ENCODE results near the gene PIGZ.

PIGZ gene

DNA sequence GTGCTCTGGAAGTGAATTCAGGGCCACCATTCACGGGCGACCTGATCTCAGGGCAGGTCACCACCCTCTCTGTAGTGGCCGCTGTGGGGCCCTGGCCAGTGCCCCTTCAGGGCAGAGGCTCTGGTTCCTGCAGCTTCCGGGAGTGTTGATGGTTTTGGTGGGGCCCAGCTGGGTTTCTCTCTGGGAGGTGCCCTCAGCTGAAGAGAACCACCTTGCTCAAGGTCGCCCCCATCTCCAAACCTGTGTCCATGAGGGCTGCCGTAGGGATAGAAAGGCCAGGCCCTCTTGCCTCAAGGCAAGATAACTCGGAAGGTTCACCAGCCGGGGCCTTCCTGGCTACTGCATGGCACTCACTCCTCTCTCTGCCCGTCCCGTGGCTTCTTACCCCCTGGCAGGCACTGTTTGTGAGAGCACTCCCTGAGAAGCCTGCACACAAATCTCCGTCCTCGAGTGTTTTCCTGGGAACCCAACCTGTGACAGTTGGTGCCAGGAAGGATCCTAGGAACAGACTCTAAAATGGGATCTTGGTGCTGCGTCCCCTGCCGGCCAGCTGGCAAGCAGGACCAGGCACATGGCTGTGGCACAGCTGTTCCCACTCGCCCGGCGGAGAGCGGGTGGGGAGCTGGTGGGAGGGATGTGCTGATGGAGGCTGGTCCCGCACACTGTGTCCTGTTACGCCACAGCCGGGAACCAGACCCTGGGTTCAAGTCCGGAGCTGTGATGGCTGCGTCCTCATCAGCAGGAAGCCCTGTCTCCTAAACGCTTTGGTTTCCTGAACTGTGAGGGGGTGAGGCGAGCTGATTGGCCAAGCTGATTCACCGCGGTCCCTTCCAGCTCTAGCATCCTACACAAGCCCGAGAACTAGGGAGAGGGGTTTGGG lies 23.2 kb upstream of the PIGZ start:
- no peak for DNase-seq
- no peaks in the 10 kb centered on the region for H3K27me3 ChIP-seq (replicated peaks; ENCODE audit: control insufficient read depth, insufficient read depth, low read length, poor library complexity, severe bottlenecking)
- no peaks in the 10 kb centered on the region for H3K9me3 ChIP-seq (ENCODE audit: control insufficient read depth, low read length)
- no peak overlapping the region for H3K4me3 ChIP-seq (ENCODE audit: insufficient read depth, low read depth, low read length, poor library complexity, severe bottlenecking)
- H3K4me1 ChIP-seq (ENCODE audit: control insufficient read depth, insufficient read depth, low read length, poor library complexity, severe bottlenecking) = no peaks in the 10 kb centered on the region
- no peak overlapping the region for H3K27ac ChIP-seq (ENCODE audit: insufficient read depth, low read length, poor library complexity, severe bottlenecking)
- no peaks in the 10 kb centered on the region for H3K36me3 ChIP-seq (ENCODE audit: control insufficient read depth, insufficient read depth, low read length)

DNA sequence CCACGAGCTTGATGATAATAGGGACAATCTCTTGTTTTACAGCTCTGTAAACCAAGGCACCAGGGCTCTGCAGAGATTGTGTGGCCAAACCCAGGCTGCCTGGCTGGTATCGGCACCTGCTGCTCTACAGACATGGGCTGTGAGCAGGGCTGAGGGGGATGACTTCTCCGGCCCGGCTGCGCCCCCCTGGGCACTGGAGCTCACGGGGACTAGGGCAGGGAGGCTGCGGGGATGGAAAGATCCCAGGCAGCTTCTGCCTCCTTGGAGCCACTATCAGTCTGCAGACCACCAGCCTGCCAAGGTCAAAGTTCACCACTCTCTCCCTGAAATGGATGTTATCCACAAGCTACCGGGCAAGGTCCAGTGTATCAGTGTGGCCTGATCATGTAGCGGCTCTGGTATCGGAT lies 22.0 kb upstream of the PIGZ start:
- H3K27me3 ChIP-seq (replicated peaks; ENCODE audit: control insufficient read depth, insufficient read depth, low read length, poor library complexity, severe bottlenecking) = no peaks in the 10 kb centered on the region
- no peak overlapping the region for H3K4me3 ChIP-seq (ENCODE audit: insufficient read depth, low read depth, low read length, poor library complexity, severe bottlenecking)
- no peak for DNase-seq

DNA sequence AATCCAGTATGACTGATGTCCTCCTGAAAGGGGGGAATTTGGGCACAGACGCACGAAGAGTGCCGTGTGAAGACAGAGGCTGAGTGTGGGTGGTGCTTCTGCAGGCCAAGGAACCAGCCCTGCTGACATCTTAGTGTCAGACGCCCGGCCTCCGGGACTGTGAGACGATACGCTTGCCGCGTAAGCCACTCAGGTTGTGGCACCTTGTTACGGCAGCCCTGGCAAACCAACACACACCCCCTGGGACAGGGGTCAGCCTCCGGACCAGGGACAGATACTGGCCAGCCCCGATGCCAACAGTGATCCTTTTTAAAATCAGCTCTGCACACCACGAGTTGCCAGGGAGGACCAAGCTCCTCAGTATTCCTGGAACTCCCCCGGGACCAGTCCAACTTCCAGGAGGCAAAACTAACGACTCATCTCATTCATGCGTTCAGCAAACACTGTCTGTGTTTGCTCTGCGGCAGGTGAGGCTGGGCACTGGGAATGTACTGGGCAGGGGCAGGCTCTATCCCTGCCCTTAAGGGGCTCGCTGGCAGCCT lies 21.2 kb upstream of the PIGZ start:
- no peaks in the 10 kb centered on the region for H3K36me3 ChIP-seq (ENCODE audit: control insufficient read depth, insufficient read depth, low read length)
- H3K9me3 ChIP-seq (ENCODE audit: control insufficient read depth, low read length) = no peaks in the 10 kb centered on the region
- no peaks in the 10 kb centered on the region for H3K4me1 ChIP-seq (ENCODE audit: control insufficient read depth, insufficient read depth, low read length, poor library complexity, severe bottlenecking)
- no peaks in the 10 kb centered on the region for H3K27me3 ChIP-seq (replicated peaks; ENCODE audit: control insufficient read depth, insufficient read depth, low read length, poor library complexity, severe bottlenecking)
- H3K27ac ChIP-seq (ENCODE audit: insufficient read depth, low read length, poor library complexity, severe bottlenecking) = no peak overlapping the region
- DNase-seq = no peak
- no peak overlapping the region for H3K4me3 ChIP-seq (ENCODE audit: insufficient read depth, low read depth, low read length, poor library complexity, severe bottlenecking)

More for the DNA sequence above, 22.0 kb upstream of the PIGZ start:
- no peaks in the 10 kb centered on the region for H3K9me3 ChIP-seq (ENCODE audit: control insufficient read depth, low read length)
- no peak overlapping the region for H3K27ac ChIP-seq (ENCODE audit: insufficient read depth, low read length, poor library complexity, severe bottlenecking)
- no peaks in the 10 kb centered on the region for H3K4me1 ChIP-seq (ENCODE audit: control insufficient read depth, insufficient read depth, low read length, poor library complexity, severe bottlenecking)
- H3K36me3 ChIP-seq (ENCODE audit: control insufficient read depth, insufficient read depth, low read length) = no peaks in the 10 kb centered on the region

DNA sequence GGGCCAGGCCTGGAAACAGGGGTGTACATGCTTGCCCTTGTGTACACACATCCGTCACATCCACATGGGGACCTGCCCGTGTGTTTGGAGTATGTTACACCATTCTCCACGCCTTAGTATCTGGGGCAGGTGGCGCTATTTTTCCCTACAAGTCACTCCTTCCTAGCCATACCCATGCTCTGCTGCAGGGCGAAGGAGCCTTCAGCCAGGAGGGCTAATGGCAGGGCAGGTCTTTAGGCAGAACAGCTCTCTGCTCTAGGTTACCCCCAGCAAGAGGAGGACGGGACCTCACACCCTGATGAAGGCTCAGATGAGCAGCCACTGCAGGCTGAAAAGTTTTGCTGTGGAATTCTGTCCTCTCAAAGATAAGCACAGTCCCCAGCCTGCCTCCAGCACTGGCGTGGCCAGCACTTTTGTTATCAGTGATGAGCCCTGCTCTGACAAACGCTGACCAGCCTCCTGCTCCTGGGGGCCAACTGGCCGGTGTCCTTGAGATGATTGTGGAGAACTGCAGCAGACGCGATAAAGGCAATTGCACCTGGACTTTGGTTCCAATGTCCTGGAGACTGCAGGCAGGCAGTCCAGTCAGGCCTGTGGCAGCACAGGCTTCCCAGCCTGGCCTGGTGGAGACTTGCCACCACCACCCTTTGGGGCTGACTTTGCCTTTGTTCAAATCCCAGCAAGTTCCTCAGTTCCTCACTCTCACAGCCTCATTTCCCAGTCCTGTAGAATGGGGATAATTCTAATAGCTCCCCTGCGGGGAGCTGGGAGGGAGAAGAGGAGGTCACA lies 19.8 kb upstream of the PIGZ start:
- H3K4me1 ChIP-seq (ENCODE audit: control insufficient read depth, insufficient read depth, low read length, poor library complexity, severe bottlenecking) = no peaks in the 10 kb centered on the region
- H3K27me3 ChIP-seq (replicated peaks; ENCODE audit: control insufficient read depth, insufficient read depth, low read length, poor library complexity, severe bottlenecking) = no peaks in the 10 kb centered on the region
- DNase-seq = no peak
- H3K36me3 ChIP-seq (ENCODE audit: control insufficient read depth, insufficient read depth, low read length) = no peaks in the 10 kb centered on the region
- no peak overlapping the region for H3K4me3 ChIP-seq (ENCODE audit: insufficient read depth, low read depth, low read length, poor library complexity, severe bottlenecking)
- no peak overlapping the region for H3K27ac ChIP-seq (ENCODE audit: insufficient read depth, low read length, poor library complexity, severe bottlenecking)
- H3K9me3 ChIP-seq (ENCODE audit: control insufficient read depth, low read length) = no peaks in the 10 kb centered on the region

DNA sequence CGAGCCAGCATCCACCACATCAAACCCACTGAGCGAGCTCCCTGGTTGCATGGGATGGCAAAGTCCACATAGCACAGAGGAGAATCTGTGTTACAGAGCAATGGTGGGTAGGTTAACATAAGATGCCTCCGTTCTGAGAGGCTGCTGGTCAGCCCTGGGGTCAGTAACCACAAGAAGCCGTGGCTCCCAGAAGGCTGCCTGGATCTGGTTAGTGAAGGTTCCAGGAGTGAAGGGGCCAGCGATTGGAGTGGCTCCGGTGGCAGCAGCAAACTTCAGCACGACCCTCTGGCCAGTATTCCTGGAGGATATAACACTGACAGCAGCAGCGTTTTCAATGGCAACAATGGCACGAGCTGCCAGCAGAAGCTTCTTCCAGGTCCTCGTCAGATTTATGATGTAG lies 18.4 kb upstream of the PIGZ start:
- no peaks in the 10 kb centered on the region for H3K36me3 ChIP-seq (ENCODE audit: control insufficient read depth, insufficient read depth, low read length)

DNA sequence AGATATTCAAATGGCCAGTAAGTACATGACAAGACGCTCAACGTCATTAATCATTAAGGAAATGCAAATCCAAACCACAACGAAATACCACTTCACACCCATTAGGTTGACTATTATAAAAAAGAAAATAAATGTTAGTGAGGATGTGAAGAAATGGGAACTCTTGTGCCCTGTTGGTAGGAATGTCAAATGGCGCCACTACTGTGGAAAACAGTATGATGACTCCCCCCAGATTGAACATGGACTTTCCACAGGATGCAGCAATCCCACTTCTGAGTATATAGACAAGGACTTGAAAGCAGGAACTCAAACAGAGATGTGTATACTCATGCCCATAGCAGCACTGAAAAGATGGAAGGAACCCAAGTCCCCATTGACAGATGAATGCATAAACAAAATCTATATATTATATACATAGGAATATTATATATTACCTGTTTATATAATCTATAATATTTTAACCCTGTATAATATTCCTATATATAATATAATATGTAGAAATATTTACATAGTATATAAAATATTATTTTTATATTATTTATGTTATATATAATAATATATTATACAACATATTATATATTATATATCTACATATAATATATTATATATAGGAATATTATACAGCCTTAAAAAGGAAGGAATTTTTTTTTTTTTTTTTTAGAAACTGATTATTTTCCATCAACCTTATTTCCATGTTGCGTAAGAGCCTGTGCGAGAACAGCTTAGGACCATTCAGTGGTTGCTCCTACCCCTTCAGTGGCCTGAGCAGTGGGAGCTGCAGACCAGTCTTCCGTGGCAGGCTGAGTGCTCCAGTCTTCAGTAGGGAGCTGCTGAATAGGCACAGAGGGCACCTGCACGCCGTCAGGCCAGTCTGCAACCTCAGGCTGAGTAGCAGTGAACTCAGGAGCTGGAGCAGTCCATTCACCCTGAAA lies 17.6 kb upstream of the PIGZ start:
- no peaks in the 10 kb centered on the region for H3K9me3 ChIP-seq (ENCODE audit: control insufficient read depth, low read length)
- H3K36me3 ChIP-seq (ENCODE audit: control insufficient read depth, insufficient read depth, low read length) = no peaks in the 10 kb centered on the region
- no peak overlapping the region for H3K27ac ChIP-seq (ENCODE audit: insufficient read depth, low read length, poor library complexity, severe bottlenecking)
- H3K4me3 ChIP-seq (ENCODE audit: insufficient read depth, low read depth, low read length, poor library complexity, severe bottlenecking) = no peak overlapping the region
- no peaks in the 10 kb centered on the region for H3K27me3 ChIP-seq (replicated peaks; ENCODE audit: control insufficient read depth, insufficient read depth, low read length, poor library complexity, severe bottlenecking)
- DNase-seq = no peak
- H3K4me1 ChIP-seq (ENCODE audit: control insufficient read depth, insufficient read depth, low read length, poor library complexity, severe bottlenecking) = no peaks in the 10 kb centered on the region

More for the DNA sequence above, 18.4 kb upstream of the PIGZ start:
- DNase-seq = no peak
- Histone ChIP-seq H3K9me3 (ENCODE audit: control insufficient read depth, low read length) (no peaks in the 10 kb centered on the region), H3K4me1 (ENCODE audit: control insufficient read depth, insufficient read depth, low read length, poor library complexity, severe bottlenecking) (no peaks in the 10 kb centered on the region), H3K27me3 (replicated peaks; ENCODE audit: control insufficient read depth, insufficient read depth, low read length, poor library complexity, severe bottlenecking) (no peaks in the 10 kb centered on the region), H3K27ac (ENCODE audit: insufficient read depth, low read length, poor library complexity, severe bottlenecking) (no peak overlapping the region), H3K4me3 (ENCODE audit: insufficient read depth, low read depth, low read length, poor library complexity, severe bottlenecking) (no peak overlapping the region)

DNA sequence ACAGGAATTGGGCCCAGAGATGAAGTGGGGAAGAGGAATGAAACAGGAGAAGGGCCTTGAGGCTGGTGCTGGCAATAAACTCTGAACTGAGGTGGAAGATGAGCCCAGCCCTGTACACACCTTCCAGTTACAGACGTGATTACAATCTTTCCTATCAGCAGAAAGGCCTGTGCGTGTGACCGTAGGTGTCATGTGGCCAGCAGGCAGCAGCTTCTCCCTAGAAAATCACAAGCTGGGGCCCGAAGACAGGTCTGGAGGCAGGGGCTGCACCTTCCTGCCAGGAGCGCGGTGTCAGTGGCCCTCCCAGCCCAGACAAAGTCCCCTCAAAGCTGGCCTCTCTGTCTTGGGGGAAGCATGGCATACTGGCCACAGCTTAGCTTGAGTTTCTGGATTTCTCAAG lies 16.7 kb upstream of the PIGZ start:
- no peaks in the 10 kb centered on the region for H3K4me1 ChIP-seq (ENCODE audit: control insufficient read depth, insufficient read depth, low read length, poor library complexity, severe bottlenecking)
- H3K36me3 ChIP-seq (ENCODE audit: control insufficient read depth, insufficient read depth, low read length) = no peaks in the 10 kb centered on the region
- H3K27ac ChIP-seq (ENCODE audit: insufficient read depth, low read length, poor library complexity, severe bottlenecking) = no peak overlapping the region
- no peak overlapping the region for H3K4me3 ChIP-seq (ENCODE audit: insufficient read depth, low read depth, low read length, poor library complexity, severe bottlenecking)
- no peak for DNase-seq
- no peaks in the 10 kb centered on the region for H3K27me3 ChIP-seq (replicated peaks; ENCODE audit: control insufficient read depth, insufficient read depth, low read length, poor library complexity, severe bottlenecking)
- no peaks in the 10 kb centered on the region for H3K9me3 ChIP-seq (ENCODE audit: control insufficient read depth, low read length)

DNA sequence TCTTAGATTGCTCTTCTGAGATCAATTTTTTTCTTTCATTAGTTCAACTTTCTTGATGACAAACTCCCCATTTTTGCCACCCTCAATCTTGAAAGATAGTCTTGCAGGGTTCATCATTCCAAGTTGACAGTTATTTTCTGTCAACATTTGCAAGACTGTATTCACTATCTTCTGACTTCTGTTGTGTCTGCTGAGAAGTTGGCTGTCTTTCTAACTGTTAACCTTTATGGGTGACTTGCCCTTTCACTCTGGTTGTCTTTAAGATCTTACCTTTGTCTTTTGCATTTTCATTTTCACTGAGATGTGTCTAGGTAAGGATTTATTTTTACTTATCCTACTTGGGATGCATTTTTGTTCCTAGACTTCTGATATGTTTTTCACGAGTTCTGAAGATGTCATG lies 14.6 kb upstream of the PIGZ start:
- no peak overlapping the region for H3K27ac ChIP-seq (ENCODE audit: insufficient read depth, low read length, poor library complexity, severe bottlenecking)
- no peak for DNase-seq
- H3K27me3 ChIP-seq (replicated peaks; ENCODE audit: control insufficient read depth, insufficient read depth, low read length, poor library complexity, severe bottlenecking) = no peaks in the 10 kb centered on the region
- no peaks in the 10 kb centered on the region for H3K9me3 ChIP-seq (ENCODE audit: control insufficient read depth, low read length)
- H3K4me1 ChIP-seq (ENCODE audit: control insufficient read depth, insufficient read depth, low read length, poor library complexity, severe bottlenecking) = no peaks in the 10 kb centered on the region
- no peak overlapping the region for H3K4me3 ChIP-seq (ENCODE audit: insufficient read depth, low read depth, low read length, poor library complexity, severe bottlenecking)
- H3K36me3 ChIP-seq (ENCODE audit: control insufficient read depth, insufficient read depth, low read length) = no peaks in the 10 kb centered on the region

DNA sequence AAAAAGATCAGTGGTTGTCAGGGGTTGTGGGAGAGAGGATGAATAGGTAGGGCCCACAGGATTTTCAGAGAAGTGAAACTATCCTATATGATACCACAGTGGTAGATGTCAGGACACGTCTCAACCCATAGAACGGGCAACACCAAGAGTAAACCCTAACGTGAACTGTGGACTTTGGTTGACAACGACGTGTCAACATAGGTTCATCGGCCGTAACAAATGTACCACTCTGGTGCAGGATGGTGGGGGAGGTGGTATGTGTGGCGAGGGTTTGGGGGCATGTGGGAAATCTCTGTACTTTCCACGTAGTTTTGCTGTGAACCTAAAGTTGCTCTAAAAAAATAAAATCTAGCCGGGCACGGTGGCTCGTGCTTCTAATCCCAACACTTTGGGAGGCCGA lies 13.0 kb upstream of the PIGZ start:
- DNase-seq = no peak
- H3K36me3 ChIP-seq (ENCODE audit: control insufficient read depth, insufficient read depth, low read length) = no peaks in the 10 kb centered on the region
- no peaks in the 10 kb centered on the region for H3K27me3 ChIP-seq (replicated peaks; ENCODE audit: control insufficient read depth, insufficient read depth, low read length, poor library complexity, severe bottlenecking)
- no peak overlapping the region for H3K4me3 ChIP-seq (ENCODE audit: insufficient read depth, low read depth, low read length, poor library complexity, severe bottlenecking)
- H3K9me3 ChIP-seq (ENCODE audit: control insufficient read depth, low read length) = no peaks in the 10 kb centered on the region
- no peaks in the 10 kb centered on the region for H3K4me1 ChIP-seq (ENCODE audit: control insufficient read depth, insufficient read depth, low read length, poor library complexity, severe bottlenecking)
- no peak overlapping the region for H3K27ac ChIP-seq (ENCODE audit: insufficient read depth, low read length, poor library complexity, severe bottlenecking)

Data from effector memory CD4-positive, alpha-beta T cell (primary cell).